CD4-positive, alpha-beta memory T cell (primary cell): ENCODE results near the gene ZBTB26. TPM values are rescaled to one million over a fixed set of nuclear protein-coding genes. Genes with fewer than 3 reads are reported as not detected.

Source experiments
- polyA plus RNA-seq, 2 donors: library from polyadenylated mRNA; unstranded; fragments of 300-500 nt; fragmentation: Illumina TruSeq; gene quantifications; one replicate each; pipeline ENCODE4 v1.2.3, GENCODE V29; 2021
- total RNA-seq, 2 experiments: library from RNA; stranded (reverse); gene quantifications; one replicate each; pipeline ENCODE4 v1.2.3, GENCODE V29; 2021

The ZBTB26 gene
- total and polyA plus RNA-seq, 4 experiments from 2014 or later: 1.4 to 10.9 (median 6.0) TPM

Other genes with a start within 250 kb of the ZBTB26 start
- not detected for gene OR1L4, start 207.5 kb downstream of the ZBTB26 start, total RNA-seq
- not detected for gene OR1L4, start 207.5 kb downstream of the ZBTB26 start, polyA plus RNA-seq
- gene OR1L6, start 189.2 kb downstream of the ZBTB26 start, total RNA-seq: not detected
- not detected for gene OR1L6, start 189.2 kb downstream of the ZBTB26 start, polyA plus RNA-seq
- not detected for gene OR5C1, start 142.6 kb downstream of the ZBTB26 start, total RNA-seq
- not detected for gene OR5C1, start 142.6 kb downstream of the ZBTB26 start, polyA plus RNA-seq
- not detected for gene OR1K1, start 131.4 kb downstream of the ZBTB26 start, total RNA-seq
- gene OR1K1, start 131.4 kb downstream of the ZBTB26 start, polyA plus RNA-seq: not detected
- 10 to 100 TPM; 16.5 to 18.1 TPM for gene PDCL, start 102.9 kb downstream of the ZBTB26 start, total RNA-seq
- gene PDCL, start 102.9 kb downstream of the ZBTB26 start, polyA plus RNA-seq: 10 to 100 TPM; 10.4 to 12.1 TPM
- 10 to 100 TPM; 66.6 to 70.7 TPM for gene RC3H2, start 26.2 kb downstream of the ZBTB26 start, total RNA-seq
- 10 to 100 TPM; 18.7 to 27.4 TPM for gene RC3H2, start 26.2 kb downstream of the ZBTB26 start, polyA plus RNA-seq
- 10 to 100 TPM; 20.2 to 20.5 TPM for gene ZBTB6, start 18.2 kb downstream of the ZBTB26 start, total RNA-seq
- gene ZBTB6, start 18.2 kb downstream of the ZBTB26 start, polyA plus RNA-seq: 1 to 10 TPM; 2.5 to 2.9 TPM
- 10 to 100 TPM; 43.2 to 43.6 TPM for gene RABGAP1, start 9.5 kb upstream of the ZBTB26 start, total RNA-seq
- 10 to 100 TPM; 21.6 to 24.1 TPM for gene RABGAP1, start 9.5 kb upstream of the ZBTB26 start, polyA plus RNA-seq
- 1 to 10 TPM; 1.0 to 2.3 TPM for gene GPR21, start 102.2 kb upstream of the ZBTB26 start, total RNA-seq
- not detected for gene GPR21, start 102.2 kb upstream of the ZBTB26 start, polyA plus RNA-seq